ENCODE measurements around the gene EIF2B1.

Gene EIF2B1

GRCh38 chr12:123633379-123634141 is at the start of gene EIF2B1, which contains the start of gene GTF2H3:
EIF2B1 (minus strand) TSS chr12:123633686; CDS start chr12:123633557, 129 bp downstream.
GTF2H3 (plus strand) TSS chr12:123633829; CDS start chr12:123633860, 31 bp downstream.
- DNase-seq: peak; percentile 98
- in situ Hi-C loops (cut with MboI; ENCODE audit: low pct_unique_long_range_greater_than_20kb, low sequenced_read_pairs): no loop called here

- no peak for DNase-seq
- in situ Hi-C loops (cut with MboI; ENCODE audit: low pct_unique_long_range_greater_than_20kb, low sequenced_read_pairs): no loop called here
Observed at GRCh38 chr12:123681605-123682004, 48.1 kb upstream of the EIF2B1 start.

GRCh38 chr12:123678981-123679380 is 45.5 kb upstream of the EIF2B1 start:
- in situ Hi-C loops (cut with MboI; ENCODE audit: low pct_unique_long_range_greater_than_20kb, low sequenced_read_pairs): no loop called here
- DNase-seq: no peak

- DNase-seq: no peak
- in situ Hi-C loops (cut with MboI; ENCODE audit: low pct_unique_long_range_greater_than_20kb, low sequenced_read_pairs): no loop called here
Observed at GRCh38 chr12:123676616-123677320, 43.3 kb upstream of the EIF2B1 start.

GRCh38 chr12:123675436-123675835 is 42.0 kb upstream of the EIF2B1 start:
- no peak for DNase-seq
- in situ Hi-C loops (cut with MboI; ENCODE audit: low pct_unique_long_range_greater_than_20kb, low sequenced_read_pairs): no loop called here

- no peak for DNase-seq
- in situ Hi-C loops (cut with MboI; ENCODE audit: low pct_unique_long_range_greater_than_20kb, low sequenced_read_pairs): no loop called here
Observed at GRCh38 chr12:123671876-123672275, 38.4 kb upstream of the EIF2B1 start.

GRCh38 chr12:123670882-123671728 is 37.6 kb upstream of the EIF2B1 start, which contains the start of gene TCTN2:
TCTN2 (plus strand) TSS chr12:123671113; CDS start chr12:123671241, 128 bp downstream.
- peak; percentile 83 for DNase-seq
- in situ Hi-C loops (cut with MboI; ENCODE audit: low pct_unique_long_range_greater_than_20kb, low sequenced_read_pairs): no loop called here

GRCh38 chr12:123667771-123668170 is 34.3 kb upstream of the EIF2B1 start:
- in situ Hi-C loops (cut with MboI; ENCODE audit: low pct_unique_long_range_greater_than_20kb, low sequenced_read_pairs): no loop called here
- no peak for DNase-seq

GRCh38 chr12:123659996-123660727 is 26.7 kb upstream of the EIF2B1 start:
- in situ Hi-C loops (cut with MboI; ENCODE audit: low pct_unique_long_range_greater_than_20kb, low sequenced_read_pairs): no loop called here
- DNase-seq: no peak

GRCh38 chr12:123657211-123657610 is 23.7 kb upstream of the EIF2B1 start:
- in situ Hi-C loops (cut with MboI; ENCODE audit: low pct_unique_long_range_greater_than_20kb, low sequenced_read_pairs): no loop called here
- DNase-seq: no peak

GRCh38 chr12:123656392-123656791 is 22.9 kb upstream of the EIF2B1 start:
- DNase-seq: no peak
- in situ Hi-C loops (cut with MboI; ENCODE audit: low pct_unique_long_range_greater_than_20kb, low sequenced_read_pairs): no loop called here

- in situ Hi-C loops (cut with MboI; ENCODE audit: low pct_unique_long_range_greater_than_20kb, low sequenced_read_pairs): no loop called here
- no peak for DNase-seq
Observed at GRCh38 chr12:123655420-123655819, 21.9 kb upstream of the EIF2B1 start.

GRCh38 chr12:123654129-123654701 is 20.7 kb upstream of the EIF2B1 start:
- in situ Hi-C loops (cut with MboI; ENCODE audit: low pct_unique_long_range_greater_than_20kb, low sequenced_read_pairs): no loop called here
- DNase-seq: no peak

- in situ Hi-C loops (cut with MboI; ENCODE audit: low pct_unique_long_range_greater_than_20kb, low sequenced_read_pairs): no loop called here
- no peak for DNase-seq
Observed at GRCh38 chr12:123648401-123648800, 14.9 kb upstream of the EIF2B1 start.

GRCh38 chr12:123645878-123646277 is 12.4 kb upstream of the EIF2B1 start:
- in situ Hi-C loops (cut with MboI; ENCODE audit: low pct_unique_long_range_greater_than_20kb, low sequenced_read_pairs): no loop called here

GRCh38 chr12:123645380-123645779 is 11.9 kb upstream of the EIF2B1 start:
- DNase-seq: no peak
- in situ Hi-C loops (cut with MboI; ENCODE audit: low pct_unique_long_range_greater_than_20kb, low sequenced_read_pairs): no loop called here

More at GRCh38 chr12:123645878-123646277, 12.4 kb upstream of the EIF2B1 start:
- DNase-seq: no peak

GRCh38 chr12:123643911-123644310 is 10.4 kb upstream of the EIF2B1 start:
- DNase-seq: no peak
- in situ Hi-C loops (cut with MboI; ENCODE audit: low pct_unique_long_range_greater_than_20kb, low sequenced_read_pairs): no loop called here

- in situ Hi-C loops (cut with MboI; ENCODE audit: low pct_unique_long_range_greater_than_20kb, low sequenced_read_pairs): no loop called here
Observed at GRCh38 chr12:123634142-123634561, 666 bp upstream of the EIF2B1 start.

More at GRCh38 chr12:123634142-123634561, 666 bp upstream of the EIF2B1 start:
- DNase-seq: no peak

Measured in KBM-7 (cell line).